HG02623 (cell line): ENCODE data around the gene MIEF2.
A peak's percentile ranks its signal among the peaks of the same experiment; 100 is the strongest.
"Not testable (repeated sequence)": the region's sequence is repeated elsewhere in the genome, so short reads cannot be mapped to it uniquely, and the experiment has no call there.

Experiments used
- ATAC-seq: cut with Tn5 transposase; IDR thresholded peaks from one replicate; pipeline ENCODE4 v1.9.1; 2021; ENCODE audit warnings: moderate library complexity; ENCODE audit not compliant: unreplicated experiment

MIEF2 gene, protein sequence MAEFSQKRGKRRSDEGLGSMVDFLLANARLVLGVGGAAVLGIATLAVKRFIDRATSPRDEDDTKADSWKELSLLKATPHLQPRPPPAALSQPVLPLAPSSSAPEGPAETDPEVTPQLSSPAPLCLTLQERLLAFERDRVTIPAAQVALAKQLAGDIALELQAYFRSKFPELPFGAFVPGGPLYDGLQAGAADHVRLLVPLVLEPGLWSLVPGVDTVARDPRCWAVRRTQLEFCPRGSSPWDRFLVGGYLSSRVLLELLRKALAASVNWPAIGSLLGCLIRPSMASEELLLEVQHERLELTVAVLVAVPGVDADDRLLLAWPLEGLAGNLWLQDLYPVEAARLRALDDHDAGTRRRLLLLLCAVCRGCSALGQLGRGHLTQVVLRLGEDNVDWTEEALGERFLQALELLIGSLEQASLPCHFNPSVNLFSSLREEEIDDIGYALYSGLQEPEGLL

DNA sequence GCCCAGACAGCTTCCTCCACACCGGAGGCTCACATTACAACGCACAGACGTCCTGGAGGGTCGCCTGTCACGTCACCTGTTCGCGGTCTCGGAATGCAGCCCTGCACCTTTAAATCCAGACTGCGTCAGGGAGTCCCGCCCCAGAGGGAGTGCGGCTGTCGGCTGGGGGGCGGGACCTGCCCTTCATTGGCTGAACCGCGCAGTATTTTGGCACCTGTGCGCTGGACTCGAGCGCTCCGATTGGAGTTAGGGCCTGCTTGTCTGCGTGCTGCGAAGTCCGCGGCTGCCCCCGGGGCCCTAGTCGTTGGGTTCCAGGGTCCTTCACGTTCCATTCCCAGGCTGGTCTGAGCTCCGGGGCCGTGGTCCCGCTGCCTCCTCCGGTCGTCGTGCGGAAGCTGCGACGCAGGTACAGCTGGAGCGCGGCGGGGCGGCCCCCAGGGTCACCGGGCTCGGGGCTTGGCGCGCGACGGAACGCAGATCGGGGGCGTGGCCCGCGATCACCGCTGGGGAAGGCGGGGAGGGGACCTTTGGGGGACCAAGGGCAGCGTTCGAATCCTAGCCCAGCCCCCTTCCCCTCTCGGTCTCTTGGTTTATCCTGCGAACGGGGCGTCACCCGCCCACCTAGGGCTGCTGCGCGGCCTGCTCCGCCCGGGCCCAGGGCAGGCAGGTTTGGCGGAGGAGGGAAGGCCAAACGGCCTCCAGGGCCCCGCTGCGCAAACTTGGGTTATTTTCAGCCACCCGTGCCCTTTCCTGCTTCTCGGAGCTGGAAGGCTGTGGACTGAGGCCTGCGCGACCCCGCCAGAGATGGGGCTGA, at the start of gene MIEF2:
Gene MIEF2, plus strand, starts transcription at position 331 of the 814 bp plus-strand sequence. CDS start 2,059 bp downstream, outside the sequence.
- ATAC-seq, result peak; percentile 76

DNA sequence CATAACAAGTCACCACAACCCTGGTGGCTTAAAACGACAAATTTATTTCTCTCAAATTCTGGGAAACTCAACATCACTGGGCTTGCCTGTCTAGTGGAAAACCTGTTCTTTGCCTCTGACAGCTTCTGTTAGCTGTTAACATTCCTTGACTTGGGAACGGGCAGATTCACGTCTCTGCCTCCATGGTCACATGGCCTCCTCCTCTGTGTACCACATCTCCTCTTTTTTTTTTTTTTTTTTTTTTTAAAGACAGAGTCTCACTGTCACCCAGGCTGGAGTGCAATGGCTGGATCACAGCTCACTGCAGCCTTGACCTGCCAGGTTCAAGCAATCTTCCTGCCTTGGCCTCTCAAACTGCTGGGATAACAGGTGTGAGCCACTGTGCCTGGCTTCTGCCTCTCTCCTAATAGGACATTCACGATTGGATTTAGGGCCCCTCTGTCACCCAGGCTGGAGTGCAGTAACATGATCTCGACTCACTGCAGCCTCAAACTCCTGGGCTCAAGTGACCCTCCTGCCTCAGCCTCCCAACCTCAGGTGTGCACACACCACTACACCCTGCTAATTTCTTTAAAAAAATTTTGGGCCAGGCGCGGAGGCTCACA, 46.7 kb upstream of the MIEF2 start:
- ATAC-seq, result no peak

DNA sequence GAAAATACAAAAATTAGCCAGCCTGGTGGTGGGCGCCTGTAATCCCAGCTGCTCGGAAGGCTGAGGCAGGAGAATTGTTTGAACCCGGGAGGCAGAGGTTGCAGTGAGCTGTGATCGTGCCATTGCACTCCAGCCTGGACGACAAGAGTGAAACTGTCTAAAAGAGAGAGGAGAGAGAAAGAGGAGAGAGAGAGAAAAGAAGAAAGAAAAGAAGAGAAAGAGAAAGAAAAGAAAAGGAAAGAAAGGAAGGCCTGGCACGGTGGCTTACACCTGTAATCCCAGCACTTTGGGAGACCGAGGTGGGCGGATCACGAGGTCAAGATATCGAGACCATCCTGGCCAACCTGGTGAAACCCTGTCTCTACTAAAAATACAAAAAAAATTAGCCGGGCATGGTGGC, 43.6 kb upstream of the MIEF2 start:
- ATAC-seq, result not testable (repeated sequence)

DNA sequence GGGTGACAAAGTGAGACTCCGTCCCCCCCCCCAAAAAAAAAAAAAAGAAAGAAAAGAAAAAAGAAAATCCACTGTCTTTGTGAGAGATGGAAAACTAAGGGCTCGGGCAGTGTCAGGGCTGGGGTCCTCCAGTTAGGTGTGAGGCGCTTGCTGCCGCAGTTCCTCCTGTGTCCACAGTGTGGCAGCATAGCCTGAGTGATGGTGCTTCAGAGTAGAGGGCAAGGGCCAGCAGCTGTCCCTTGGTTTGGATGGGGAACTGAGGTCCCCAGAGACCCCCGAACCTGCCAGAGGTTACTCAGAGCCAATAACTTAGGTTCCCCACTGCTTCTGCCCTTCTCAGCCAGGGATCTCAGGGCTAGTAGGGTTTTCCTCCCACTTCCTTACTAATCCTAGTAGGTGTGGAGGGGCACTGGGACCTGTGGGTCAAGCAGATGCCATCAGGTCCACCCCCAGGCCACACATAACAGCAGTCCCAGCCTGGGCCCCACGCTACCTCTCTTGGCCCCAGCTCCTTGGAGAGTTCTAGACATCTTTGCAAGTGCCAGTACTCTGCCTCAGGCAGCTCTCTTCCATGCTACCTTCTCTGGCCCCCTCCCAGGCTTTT, 42.9 kb upstream of the MIEF2 start:
- no peak for ATAC-seq

DNA sequence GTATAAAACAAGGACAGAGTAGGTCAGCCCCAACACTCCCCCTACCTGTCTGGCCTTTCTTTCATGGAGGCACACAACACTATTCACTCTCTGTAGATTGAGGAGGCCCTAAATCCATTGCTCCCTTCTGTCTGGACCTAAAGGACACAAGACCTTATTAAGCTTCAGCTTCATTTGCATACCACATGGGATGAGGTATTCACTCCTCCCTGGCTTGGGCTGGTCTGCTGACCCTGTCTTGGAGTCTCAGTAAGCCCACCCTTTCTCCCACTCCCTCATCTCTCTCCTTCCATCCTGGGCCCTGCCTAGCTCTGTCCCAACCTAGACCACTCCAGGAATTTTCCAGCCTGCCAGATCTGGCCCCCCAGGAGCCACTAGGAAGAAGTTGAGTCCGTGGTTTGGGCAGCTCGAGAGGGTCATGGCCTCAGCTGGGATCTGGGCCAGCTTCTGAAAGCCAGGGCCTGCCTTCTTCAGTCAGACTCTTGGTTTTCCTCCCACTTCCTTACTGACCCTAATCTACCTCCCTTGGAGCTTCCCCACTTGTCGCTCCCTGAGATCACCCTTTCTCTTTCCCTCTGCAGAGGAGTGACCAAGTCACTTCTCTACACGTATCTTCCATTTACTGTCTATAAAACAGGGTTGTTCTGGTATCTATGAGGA, 41.6 kb upstream of the MIEF2 start:
- ATAC-seq, result no peak

DNA sequence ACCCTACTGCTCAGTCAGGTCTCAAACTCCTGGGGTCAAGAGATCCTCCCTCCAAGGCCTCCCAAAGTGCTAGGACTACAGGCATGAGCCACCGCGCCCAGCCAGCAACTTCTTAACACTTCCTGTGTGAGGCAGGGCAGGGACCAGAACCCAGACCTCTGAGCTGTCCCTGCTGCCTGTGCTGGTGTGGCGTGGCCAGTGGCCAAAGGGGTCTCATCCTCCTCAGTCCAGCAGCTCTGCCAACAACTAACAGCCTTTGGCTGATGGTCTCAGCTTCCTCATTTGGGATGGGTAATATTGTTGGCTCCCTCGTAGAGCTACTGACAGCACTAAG, 36.4 kb upstream of the MIEF2 start:
- ATAC-seq, result no peak

DNA sequence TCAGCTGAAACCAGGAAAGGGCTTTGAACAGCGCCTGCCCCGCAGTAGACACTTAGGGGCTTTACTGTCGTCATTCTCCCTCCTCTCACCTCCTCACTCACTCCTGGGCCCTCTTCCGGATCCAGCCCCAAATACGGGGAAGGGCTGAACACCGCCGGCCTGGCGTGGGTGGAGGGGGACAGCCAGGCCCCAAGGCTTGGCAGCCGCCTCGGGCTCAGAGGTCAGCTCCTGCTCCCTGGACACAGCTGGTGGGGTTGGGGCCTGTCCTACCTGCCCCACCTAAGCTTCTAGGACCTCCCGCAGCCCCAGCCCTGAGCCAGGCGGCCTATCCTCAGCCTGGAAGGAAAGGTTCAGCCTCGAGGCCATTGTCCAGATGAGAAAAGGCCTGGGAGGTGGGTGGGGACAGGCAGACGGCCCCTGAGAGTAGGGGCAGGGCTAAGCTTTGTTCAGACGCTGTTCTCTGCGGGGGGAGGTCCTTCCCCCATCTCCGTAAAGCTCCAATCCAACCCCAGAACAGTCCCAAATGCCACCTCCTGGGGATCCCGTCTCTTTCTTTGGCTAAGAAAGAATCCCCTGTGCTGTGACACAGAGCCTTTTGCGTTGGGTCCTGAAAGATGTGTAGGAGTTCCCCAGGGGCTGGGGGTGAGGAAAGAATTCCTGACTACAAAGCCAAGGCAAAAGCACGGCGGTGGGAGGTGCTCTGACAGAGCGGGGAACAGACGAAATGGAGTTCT, 35.9 kb upstream of the MIEF2 start:
- no peak for ATAC-seq

DNA sequence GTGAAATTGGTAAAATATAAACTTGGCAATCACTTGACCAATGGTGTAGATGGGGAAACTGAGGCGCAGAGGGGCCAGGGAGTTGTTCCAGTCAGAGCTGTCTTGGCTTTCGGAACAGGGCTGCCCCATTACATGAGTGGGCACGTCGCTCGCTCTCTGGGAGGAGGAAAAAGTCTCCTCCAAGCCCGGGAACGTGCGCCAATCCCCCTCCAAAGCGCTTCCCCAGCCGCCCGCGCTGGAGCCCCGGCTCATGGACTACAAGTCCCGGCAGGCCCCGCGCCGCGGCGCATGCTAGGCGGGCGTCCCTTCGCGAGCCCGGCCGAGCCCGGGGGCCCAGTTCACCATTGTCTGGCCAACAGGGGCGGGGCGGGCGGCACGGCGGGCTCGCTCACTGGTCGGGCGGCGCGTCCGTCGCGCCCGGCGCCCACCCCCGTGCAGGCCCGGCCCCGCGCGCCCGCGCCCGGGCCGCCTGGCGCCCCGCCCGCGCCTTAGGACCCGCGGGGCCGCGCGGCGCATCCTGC, 35.3 kb upstream of the MIEF2 start, which contains the start of gene LLGL1:
Gene LLGL1, plus strand, starts transcription at position 515 of the 521 bp plus-strand sequence. CDS start 48 bp downstream, outside the sequence.
- ATAC-seq, result peak; percentile 89

DNA sequence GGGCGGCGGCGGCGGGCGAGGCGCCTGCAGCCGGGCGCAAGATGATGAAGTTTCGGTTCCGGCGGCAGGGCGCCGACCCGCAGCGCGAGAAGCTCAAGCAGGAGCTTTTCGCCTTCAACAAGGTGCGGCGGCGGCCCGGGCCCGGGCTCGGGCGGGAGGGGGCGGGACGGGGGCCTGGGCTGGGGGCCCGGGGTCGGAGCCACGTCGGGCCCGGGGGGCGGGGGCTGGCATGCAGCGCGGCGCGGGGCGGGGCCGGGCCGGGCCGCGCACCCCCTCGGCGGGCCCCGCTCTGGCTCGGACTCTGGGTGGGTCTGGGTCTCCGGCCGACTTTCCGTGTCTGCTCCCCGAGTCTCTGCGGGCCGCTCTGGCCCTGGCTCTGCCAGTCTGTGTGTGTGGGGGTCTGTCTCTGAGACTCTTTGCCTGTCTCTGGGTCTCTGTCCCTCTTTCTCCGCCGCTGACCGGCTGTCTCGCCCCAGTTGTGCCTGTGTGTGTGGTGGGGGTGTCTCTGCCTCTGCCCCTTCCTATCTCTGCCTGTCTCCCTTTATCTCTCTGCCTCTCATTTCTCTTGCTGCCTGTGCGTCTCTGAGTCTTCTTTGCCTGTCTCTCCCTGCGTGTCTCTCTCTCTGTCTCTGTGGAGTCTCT, 34.7 kb upstream of the MIEF2 start:
- ATAC-seq, result no peak

DNA sequence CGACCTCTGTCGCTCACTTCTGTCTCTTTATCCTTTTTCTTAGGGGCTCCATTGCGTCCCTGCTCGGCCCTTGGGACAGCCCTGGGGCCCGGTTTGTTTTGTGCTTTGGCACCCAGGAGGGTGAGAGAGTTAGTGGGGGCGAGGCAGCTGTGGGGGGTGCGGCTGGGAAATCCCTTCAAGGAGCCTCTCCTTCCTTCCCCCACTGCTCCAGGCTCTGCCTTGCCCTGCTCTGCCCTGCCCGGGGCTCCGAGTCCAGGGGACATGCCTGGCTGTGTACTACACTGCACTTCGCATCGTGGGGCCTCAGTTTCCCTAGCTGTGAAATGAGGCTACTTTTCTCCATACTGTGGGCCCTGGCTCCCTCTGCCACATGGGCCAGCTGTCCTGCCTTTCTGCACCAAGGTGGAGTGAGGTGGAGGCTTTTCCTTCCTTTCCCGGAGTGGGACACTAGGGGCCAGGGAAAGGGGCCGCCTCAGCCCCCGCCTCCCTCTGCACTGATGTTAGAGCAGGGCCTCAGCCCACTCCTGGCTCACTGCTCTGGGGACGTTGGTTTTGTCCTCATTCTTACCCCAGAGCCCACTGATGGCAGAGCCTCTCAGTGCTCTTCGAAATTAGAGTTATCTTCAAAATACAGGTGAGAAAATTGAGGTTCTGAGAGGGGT, 34.0 kb upstream of the MIEF2 start:
- ATAC-seq, result no peak

DNA sequence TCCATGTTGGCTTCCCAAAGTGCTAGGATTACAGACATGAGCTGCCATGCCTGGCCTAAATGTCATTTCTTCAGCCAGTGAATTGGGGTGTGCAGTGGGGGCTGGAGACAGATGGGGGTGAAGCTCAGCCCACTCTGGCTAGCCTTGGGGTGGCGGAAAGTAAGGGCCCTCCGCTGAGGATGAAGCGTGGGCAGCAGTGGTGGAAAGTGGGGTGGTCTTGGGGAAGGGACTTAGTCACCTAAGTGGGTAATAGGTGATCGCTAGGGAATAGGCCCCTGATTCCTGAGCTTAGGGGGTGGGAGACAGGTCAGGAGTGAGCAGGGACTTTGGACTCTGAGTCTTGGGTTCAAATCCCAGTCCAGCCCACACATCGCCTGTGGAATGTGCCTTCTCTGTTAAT, 32.8 kb upstream of the MIEF2 start:
- no peak for ATAC-seq

DNA sequence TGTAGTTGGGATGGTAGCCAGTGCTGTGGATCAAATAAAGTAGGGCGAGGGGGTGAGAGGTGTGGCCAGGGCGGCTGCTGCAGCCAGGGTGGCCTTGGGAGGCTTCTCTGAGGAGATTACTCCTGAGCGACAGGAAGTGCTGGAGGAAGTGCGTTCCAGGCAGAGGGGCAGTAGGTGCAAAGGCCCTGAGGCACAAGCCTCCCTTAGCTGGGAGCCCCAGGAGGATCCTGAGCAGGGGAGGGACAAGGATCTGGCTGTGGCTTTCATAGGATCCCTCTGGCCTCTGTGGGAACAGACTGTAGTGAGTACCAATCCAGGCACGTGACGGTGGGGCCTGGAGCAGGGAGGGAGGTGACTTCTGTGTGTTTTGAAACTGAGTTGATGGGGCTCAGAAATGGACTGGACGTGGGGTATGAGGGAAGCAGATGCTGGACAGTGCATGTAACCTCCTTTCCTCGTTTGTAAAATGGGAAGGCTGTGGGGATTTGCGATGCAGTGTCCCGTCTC, 32.2 kb upstream of the MIEF2 start:
- no peak for ATAC-seq

DNA sequence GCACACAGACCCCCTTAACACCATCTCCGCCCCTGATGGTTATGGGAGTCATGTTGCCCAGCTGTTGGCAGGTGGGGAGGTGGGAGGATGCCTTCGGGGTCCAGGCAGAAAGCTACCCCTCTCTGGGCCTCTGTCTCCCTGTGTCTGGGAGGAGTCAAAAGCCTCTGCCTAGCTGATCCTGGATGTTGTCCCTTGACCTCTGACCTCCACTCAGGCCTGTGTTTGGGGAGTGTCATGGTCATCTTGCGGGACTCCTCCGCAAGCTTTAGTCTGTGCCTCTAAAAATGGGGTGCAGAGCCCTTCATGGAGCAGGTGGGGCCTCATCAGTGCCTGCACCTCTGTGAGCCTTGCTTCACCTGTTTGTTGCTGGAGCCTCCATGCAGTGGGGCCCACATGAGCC, 31.2 kb upstream of the MIEF2 start:
- ATAC-seq, result no peak

DNA sequence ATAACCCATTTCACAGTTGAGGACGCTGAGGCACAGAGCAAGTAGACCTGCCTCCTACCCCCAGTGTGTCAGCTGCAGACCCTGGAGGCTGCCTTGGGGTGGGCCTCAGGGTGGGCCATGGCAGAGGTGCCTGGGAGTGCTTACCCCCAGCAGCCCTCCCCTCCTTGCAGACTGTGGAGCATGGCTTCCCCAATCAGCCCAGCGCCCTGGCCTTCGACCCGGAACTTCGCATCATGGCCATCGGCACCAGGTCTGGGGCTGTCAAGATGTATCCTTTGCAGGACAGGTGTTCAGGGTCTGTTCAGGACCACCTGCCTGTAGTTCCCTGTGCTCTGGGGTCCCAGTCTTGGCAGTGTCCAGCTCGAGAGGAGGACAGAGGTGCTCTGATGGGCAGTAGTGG, 30.7 kb upstream of the MIEF2 start:
- ATAC-seq, result no peak

DNA sequence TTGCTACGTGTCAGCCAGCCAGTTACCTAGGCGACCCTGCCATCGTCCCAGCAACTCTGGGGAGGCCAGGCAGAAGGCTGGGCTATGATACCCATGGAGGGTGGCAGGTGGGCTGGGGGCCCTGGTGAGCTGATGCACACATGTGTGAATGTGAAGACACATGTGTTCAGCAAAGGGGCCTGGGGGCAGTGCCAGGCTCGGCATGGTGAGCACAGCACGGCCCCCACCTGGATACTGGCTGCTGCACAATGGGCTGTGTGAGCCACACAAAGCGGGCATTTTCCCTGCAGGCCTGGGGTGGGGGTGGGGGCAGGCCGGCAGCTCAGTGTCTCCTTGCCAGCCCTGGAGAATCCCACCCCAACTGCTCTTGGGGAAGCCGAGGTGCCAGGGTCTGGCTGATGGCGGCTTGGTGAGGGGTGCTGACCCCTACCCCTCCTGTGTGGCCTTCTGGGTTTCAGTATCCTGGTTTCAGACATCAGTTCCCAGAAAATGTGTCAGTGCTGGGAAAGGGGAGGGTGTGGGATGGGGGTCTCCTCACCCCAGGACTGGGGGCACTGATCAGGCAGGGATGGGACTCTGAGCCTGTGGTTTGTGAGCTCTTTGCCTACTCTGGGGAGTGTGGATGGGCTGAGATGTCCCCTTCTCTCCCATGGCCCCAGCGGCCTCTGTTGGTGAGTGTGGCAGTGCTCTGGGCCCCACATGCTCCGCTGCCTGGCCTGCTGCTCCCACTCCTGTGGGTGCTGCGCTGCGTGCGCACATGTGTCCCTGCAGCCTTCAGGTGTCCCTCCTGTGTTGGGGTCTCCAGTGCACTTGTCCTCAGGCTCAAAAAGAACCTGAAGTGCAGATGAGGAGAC, 29.9 kb upstream of the MIEF2 start:
- ATAC-seq, result no peak

DNA sequence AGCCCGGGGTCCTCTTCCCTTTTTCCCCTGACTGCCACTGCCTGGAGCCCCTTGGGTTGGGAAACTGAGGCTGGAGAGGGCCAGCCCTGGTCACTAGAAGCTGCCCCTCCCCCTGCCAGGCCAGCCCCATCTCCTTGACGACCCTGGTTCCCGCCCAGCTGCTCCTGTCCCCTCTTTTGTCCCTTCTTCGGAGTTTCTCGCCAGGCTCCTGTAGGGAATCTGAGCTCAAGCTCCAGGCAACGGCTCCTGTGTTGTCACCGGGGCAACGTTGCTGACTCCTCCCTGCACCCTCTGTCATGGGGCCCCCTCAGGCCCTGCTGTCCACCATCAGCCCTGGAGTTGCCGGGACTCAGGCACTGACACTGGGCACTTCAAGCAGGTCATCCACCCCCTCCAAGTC, 29.3 kb upstream of the MIEF2 start:
- no peak for ATAC-seq

DNA sequence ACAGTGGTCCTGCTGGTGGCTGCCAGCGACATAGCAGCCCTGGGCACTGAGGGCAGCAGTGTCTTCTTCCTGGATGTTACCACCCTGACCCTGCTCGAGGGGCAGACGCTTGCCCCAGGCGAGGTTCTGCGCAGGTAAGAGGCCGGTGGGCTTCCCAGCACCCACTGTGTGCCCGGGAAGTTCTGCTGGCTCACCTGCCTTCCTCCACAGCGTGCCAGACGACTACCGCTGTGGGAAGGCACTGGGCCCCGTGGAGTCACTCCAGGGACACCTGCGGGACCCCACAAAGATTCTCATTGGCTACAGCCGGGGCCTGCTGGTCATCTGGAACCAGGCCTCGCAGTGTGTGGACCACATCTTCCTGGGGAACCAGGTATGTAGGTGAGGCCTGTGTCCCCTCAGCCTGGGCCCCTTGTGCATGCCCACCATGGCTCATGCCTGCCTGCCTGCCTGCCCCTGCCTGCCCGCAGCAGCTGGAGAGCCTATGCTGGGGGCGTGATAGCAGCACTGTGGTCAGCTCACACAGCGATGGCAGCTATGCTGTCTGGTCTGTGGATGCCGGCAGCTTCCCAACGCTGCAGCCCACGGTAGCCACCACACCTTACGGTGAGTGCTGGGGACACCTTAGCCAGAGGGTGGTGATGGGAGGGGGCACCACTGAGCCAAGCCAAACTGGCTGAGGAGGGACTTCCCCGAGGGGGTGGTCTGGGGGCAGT, 26.5 kb upstream of the MIEF2 start:
- no peak for ATAC-seq
